Thyroid gland (tissue), 4 donors: ENCODE measurements around the gene CHAF1A.

Experiments
- CTCF ChIP-seq, 6 experiments: fragments of 200-600 bp in 3 of 6; fragments of 450-650 bp in 3 of 6; sonication (generic) in 3 of 6; IDR thresholded peaks; one replicate each; pipeline ENCODE4 v1.5.1; 2016 to 2019; ENCODE audit warnings: antibody characterized with exemption in 6 of 6, mild to moderate bottlenecking in 2 of 6, inconsistent platforms in 1 of 6, moderate library complexity in 1 of 6
- POLR2A ChIP-seq, 2 donors: fragments of 450-650 bp; IDR thresholded peaks; one replicate each; pipeline ENCODE4 v1.6.1; 2017; ENCODE audit warnings: antibody characterized with exemption in 2 of 2, mild to moderate bottlenecking in 2 of 2, moderate library complexity in 1 of 2

- no peak for TF ChIP-seq CTCF (IDR thresholded peaks at IDR 0.05)
- TF ChIP-seq POLR2A (IDR thresholded peaks at IDR 0.05), result no peak
Measured at GRCh38 chr19:4365341-4365740, 37.1 kb upstream of the CHAF1A start.
